ENCODE data around the gene PLVAP. TPM values are rescaled to one million over a fixed set of nuclear protein-coding genes. Genes with fewer than 3 reads are reported as not detected.
A peak's percentile ranks its signal among the peaks of the same experiment; 100 is the strongest.

Gene PLVAP
- polyA plus RNA-seq, 1 donor (not counting 4 experiments of a cell fraction or from before 2014, with no cell fraction given), result not detected

GRCh38 chr19:17420475-17420924, 43.4 kb upstream of the PLVAP start:
- peak overlapping the region; percentile 93 for H2AFZ ChIP-seq (ENCODE audit: control insufficient read depth, low read length)
- H3K27me3 ChIP-seq (ENCODE audit: control insufficient read depth, extremely low read depth, insufficient read depth, low read length), result no peaks in the 10 kb centered on the region
- peak overlapping the region; percentile 65 for H3K4me2 ChIP-seq (ENCODE audit: control insufficient read depth, extremely low read depth, insufficient read depth, low read depth, low read length)
- no peak for TF ChIP-seq EZH2 (IDR thresholded peaks at IDR 0.05; ENCODE audit: low read length)
- TF ChIP-seq CTCF (optimal IDR thresholded peaks at IDR 0.05 in 1 of 3, IDR thresholded peaks at IDR 0.05 in 1 of 3, conservative IDR thresholded peaks at IDR 0.05 in 1 of 3; ENCODE audit: extremely low read depth in 1 of 3, insufficient read depth in 2 of 3, low read length in 3 of 3), result peak in 2 of 3 experiments; percentile 17 to 56
- H3K9me3 ChIP-seq (ENCODE audit: control insufficient read depth, low read depth, low read length), result no peaks in the 10 kb centered on the region
- H3K79me2 ChIP-seq (ENCODE audit: control insufficient read depth, insufficient read depth, low read length), result no peaks in the 10 kb centered on the region
- H3K9me1 ChIP-seq (ENCODE audit: control insufficient read depth, extremely low read depth, insufficient read depth, low read length), result no peaks in the 10 kb centered on the region
- H3K9ac ChIP-seq (ENCODE audit: control insufficient read depth, extremely low read depth, insufficient read depth, low read length), result peak overlapping the region; percentile 72
- H4K20me1 ChIP-seq (ENCODE audit: control insufficient read depth, extremely low read depth, insufficient read depth, low read length), result no peaks in the 10 kb centered on the region
- DNase-seq (ENCODE audit: low read depth, low spot score), result no peak
- peak overlapping the region; percentile 76 to 87 (median 85) for H3K4me3 ChIP-seq (ENCODE audit: control insufficient read depth in 2 of 3, extremely low read depth in 1 of 3, insufficient read depth in 2 of 3, low read depth in 1 of 3, low read length in 3 of 3)
- peak; percentile 44 for FAIRE-seq
- H3K4me1 ChIP-seq (ENCODE audit: control insufficient read depth, extremely low read depth, insufficient read depth, low read length), result peaks cover 9% of the 10 kb centered on the region
- dilution Hi-C loops (cut with MboI; ENCODE audit: extremely low pct_ligation_motif_present, low sequenced_read_pairs), result no loop called here
- H3K27ac ChIP-seq (ENCODE audit: control insufficient read depth, insufficient read depth, low read length), result peak overlapping the region; percentile 26
- H3K36me3 ChIP-seq (ENCODE audit: control insufficient read depth in 2 of 2, extremely low read depth in 1 of 2, insufficient read depth in 2 of 2, low read length in 2 of 2), result peaks cover 0 to 4% of the 10 kb centered on the region in 2 experiments

- Histone ChIP-seq H2AFZ (ENCODE audit: control insufficient read depth, low read length) (peak within 1 kb of the TSS; percentile 93), H3K4me2 (ENCODE audit: control insufficient read depth, extremely low read depth, insufficient read depth, low read depth, low read length) (peak within 1 kb of the TSS; percentile 89), H3K9me3 (ENCODE audit: control insufficient read depth, low read depth, low read length) (no peaks in the 10 kb centered on the region), H3K9ac (ENCODE audit: control insufficient read depth, extremely low read depth, insufficient read depth, low read length) (peak within 1 kb of the TSS; percentile 72), H3K27me3 (ENCODE audit: control insufficient read depth, extremely low read depth, insufficient read depth, low read length) (no peaks in the 10 kb centered on the region), H3K4me1 (ENCODE audit: control insufficient read depth, extremely low read depth, insufficient read depth, low read length) (peaks cover 9% of the 10 kb centered on the region), H3K36me3 (ENCODE audit: control insufficient read depth in 2 of 2, extremely low read depth in 1 of 2, insufficient read depth in 2 of 2, low read length in 2 of 2) (peaks cover 0 to 4% of the 10 kb centered on the region in 2 experiments), H3K9me1 (ENCODE audit: control insufficient read depth, extremely low read depth, insufficient read depth, low read length) (no peaks in the 10 kb centered on the region), H4K20me1 (ENCODE audit: control insufficient read depth, extremely low read depth, insufficient read depth, low read length) (no peaks in the 10 kb centered on the region), H3K79me2 (ENCODE audit: control insufficient read depth, insufficient read depth, low read length) (no peaks in the 10 kb centered on the region), H3K4me3 (ENCODE audit: control insufficient read depth in 2 of 3, extremely low read depth in 1 of 3, insufficient read depth in 2 of 3, low read depth in 1 of 3, low read length in 3 of 3) (peak within 1 kb of the TSS; percentile 76 to 87 (median 85)), H3K27ac (ENCODE audit: control insufficient read depth, insufficient read depth, low read length) (peak within 1 kb of the TSS; percentile 35)
- TF ChIP-seq CTCF (optimal IDR thresholded peaks at IDR 0.05 in 1 of 3, IDR thresholded peaks at IDR 0.05 in 1 of 3, conservative IDR thresholded peaks at IDR 0.05 in 1 of 3; ENCODE audit: extremely low read depth in 1 of 3, insufficient read depth in 2 of 3, low read length in 3 of 3), result no peak
- no peak for TF ChIP-seq EZH2 (IDR thresholded peaks at IDR 0.05; ENCODE audit: low read length)
- peak; percentile 86 for FAIRE-seq
- DNase-seq (ENCODE audit: low read depth, low spot score), result peak; percentile 88
- dilution Hi-C loops (cut with MboI; ENCODE audit: extremely low pct_ligation_motif_present, low sequenced_read_pairs), result no loop called here
These were observed 42.7 kb upstream of the PLVAP start, which contains the start of gene MVB12A for GRCh38 chr19:17419621-17420474. TSS of gene MVB12A (plus strand) at chr19:17420047. CDS start at chr19:17420136, 89 bp downstream.

Data from keratinocyte (primary cell).